GM20000 (cell line): Measurements from ENCODE around the gene FEM1B.

ENCODE experiments used
- DNase-seq: peaks from one replicate; pipeline ENCODE4 v3.0.0; 2012; ENCODE audit warnings: low spot score
- TF ChIP-seq, protein P1 (sequence below): IDR thresholded peaks from 2 replicates; pipeline ENCODE4 v1.5.1; 2012; ENCODE audit warnings: mild to moderate bottlenecking, control low read depth; ENCODE audit errors: extremely low read depth, missing control alignments

The FEM1B gene

DNA sequence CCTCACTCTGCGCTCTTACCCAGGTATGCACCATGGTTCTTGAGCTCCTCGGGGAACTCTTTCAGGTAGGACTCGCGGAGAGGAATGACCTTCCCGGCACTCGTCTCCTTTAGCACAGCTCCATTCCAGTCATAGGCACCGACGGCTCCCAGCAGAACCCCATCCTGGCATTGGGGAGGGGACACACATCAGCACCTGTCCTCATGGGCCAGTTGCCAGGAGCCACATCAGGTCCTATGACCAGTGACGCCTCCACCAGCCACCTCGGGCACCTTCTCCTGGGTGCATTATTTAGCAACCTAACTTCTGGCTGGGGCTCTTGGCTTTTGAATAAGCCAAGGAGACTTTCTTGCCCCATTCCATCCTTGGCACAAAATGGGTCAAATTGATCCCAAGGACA lies 61.9 kb downstream of the FEM1B start:
- TF ChIP-seq, protein P1, sequence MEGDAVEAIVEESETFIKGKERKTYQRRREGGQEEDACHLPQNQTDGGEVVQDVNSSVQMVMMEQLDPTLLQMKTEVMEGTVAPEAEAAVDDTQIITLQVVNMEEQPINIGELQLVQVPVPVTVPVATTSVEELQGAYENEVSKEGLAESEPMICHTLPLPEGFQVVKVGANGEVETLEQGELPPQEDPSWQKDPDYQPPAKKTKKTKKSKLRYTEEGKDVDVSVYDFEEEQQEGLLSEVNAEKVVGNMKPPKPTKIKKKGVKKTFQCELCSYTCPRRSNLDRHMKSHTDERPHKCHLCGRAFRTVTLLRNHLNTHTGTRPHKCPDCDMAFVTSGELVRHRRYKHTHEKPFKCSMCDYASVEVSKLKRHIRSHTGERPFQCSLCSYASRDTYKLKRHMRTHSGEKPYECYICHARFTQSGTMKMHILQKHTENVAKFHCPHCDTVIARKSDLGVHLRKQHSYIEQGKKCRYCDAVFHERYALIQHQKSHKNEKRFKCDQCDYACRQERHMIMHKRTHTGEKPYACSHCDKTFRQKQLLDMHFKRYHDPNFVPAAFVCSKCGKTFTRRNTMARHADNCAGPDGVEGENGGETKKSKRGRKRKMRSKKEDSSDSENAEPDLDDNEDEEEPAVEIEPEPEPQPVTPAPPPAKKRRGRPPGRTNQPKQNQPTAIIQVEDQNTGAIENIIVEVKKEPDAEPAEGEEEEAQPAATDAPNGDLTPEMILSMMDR = no peak
- DNase-seq = no peak

DNA sequence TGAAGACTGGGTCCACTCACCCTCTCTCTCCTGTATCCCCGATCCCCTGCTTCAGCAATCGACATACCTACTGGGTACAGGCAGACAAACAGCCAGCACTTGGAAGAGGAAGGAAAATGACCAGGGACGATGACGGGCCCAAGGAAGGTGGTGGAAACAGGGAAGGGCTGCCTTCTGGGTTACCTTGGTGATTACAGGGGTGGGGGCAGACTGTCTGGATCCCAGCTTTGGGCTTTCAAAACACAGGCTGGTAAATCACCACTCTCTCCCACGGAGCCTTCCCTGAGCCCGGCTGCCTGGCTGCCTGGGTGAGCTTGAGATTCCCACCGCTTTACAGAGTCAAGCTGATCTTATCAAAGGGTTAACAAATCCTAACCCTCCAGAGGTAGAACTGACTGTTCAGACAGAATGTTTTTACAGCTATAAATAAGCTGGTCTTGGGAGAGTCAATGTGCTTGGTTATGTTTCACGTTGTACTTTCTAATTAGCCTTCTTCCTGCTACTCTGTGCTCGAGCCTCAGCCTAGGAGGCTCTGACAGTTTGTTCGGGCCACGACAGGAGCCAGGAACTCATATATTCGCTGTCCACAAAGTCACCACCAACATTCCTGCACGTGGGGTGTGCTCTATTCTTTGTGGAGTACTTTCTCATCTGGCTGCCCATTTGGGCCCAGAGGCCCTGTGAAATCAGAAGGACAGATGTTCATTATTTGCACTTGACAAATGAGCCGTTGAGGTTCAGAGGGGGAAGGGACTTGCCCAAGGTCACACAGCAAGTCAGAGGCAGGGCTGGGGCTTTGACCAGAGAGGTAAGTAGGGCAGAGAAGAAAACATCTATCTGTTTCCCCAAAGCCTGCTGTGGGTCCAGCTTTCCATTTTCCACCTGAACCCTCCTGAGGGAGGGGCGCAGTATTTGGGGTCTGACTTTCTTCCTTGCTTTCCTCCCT lies 63.5 kb downstream of the FEM1B start:
- DNase-seq = no peak
- TF ChIP-seq, protein P1 = no peak

DNA sequence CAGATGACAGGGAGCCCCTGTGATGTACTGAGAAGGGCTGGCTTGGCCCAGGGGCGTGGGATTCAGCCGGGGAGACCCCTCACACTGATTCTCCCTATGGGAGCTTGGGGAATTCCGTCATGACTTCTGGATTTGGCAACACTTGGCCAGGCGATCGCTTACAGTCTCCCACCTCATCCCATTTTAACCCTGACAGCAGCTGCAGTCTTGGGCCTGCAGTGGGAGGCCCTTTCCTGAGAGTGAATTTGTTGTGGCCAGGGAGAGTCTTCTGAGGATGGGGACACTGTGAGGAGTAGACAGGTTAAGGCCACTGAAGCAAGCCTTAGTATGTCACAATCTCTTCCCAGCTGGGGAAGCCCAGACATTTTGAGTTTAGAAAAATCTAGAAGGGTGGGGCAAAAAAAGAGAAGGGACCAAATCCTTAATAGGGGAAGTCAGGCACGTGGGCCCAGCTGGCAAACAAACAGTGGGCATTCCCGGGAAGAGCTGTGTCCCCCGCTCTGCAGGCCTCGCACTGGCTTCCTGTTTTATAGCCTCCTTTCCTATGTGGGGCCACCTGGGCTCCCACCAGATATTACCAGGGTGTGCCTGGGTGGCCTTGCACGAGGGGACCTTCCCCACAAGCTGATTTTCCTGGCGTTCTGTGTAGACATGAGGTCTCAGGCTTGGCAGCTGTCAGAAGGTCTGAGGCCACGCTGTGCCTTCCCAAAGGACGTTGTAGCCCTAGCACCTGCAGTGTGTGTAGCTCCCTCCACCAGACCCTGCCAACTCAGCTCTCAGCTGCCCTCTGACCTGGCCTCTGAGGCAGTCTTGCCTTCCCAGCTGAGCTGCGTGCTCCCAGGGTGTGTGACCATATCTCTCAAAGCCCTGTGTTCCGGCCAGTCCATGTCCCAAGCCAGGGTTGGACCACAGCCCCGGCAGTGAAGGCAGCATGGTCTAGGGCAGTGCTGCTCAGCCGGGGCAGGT lies 64.5 kb downstream of the FEM1B start:
- no peak for DNase-seq
- TF ChIP-seq, protein P1 = no peak

DNA sequence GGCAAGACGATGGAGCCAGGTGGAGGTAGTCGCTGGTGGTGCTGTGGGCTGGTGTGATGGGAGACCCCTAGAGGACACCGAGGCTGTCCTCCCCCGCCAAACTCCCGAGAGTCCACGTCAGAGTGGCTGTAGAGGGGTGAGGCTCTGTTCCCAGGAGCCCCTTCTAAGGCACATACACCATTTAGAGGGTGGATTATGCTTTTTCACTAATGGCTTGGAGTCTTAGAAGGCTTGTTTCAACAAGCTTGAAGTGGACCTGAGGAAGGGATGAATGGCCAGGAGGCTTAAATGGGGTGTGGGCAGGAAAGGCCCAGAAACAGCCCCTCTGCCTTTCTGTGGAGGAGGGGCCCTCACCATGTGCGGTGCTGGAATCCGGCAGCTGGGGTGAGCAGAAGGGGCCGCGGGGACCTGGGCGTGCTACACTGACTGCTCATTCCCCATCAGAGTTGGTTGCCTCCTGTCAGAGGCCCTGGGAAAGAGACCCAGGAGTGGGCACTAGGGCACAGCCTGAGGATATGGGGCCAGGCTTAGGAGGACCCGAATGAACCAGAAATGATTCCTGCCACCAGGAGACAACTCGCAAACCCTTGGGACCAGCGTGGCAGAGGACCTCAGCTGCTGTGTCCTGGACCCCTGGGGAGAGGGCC lies 66.2 kb downstream of the FEM1B start:
- TF ChIP-seq, protein P1 = no peak
- DNase-seq = no peak

DNA sequence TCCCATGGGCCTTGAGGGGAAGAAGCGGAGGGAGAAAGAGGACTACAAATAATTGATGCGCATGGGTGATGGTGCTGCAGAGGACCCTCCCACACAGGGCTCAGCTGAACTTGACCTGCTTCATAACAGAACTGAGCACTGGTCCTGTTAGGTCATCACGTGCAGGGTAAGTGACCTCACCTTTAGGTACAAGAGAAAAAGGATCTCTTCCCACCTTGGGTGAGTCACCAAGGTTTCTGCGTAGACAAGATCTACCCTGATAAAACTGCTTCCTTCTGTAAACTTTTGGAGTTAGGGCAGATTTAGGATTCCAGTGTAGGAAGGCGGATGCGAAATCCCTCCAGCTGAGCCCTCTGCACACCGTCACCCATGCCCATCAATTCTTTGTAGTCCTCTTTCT lies 67.1 kb downstream of the FEM1B start:
- no peak for DNase-seq
- TF ChIP-seq, protein P1 = no peak
